HUES6 (cell line): ENCODE measurements around the gene MYOD1.

Experiments used
- H3K27ac ChIP-seq: 2 replicates; pipeline ENCODE4 v1.7.0; 2013; ENCODE audit warnings: low read depth, mild to moderate bottlenecking, low read length, inconsistent platforms
- H3K27me3 ChIP-seq: 2 replicates; pipeline ENCODE4 v1.6.1; 2013; ENCODE audit warnings: low read length; ENCODE audit not compliant: control insufficient read depth, insufficient read depth
- H3K36me3 ChIP-seq: 2 replicates; pipeline ENCODE4 v1.6.1; 2013; ENCODE audit warnings: low read length; ENCODE audit not compliant: control insufficient read depth, insufficient read depth
- H3K4me1 ChIP-seq: 2 replicates; pipeline ENCODE4 v1.6.1; 2013; ENCODE audit warnings: low read length; ENCODE audit not compliant: control insufficient read depth, insufficient read depth
- H3K4me3 ChIP-seq: 2 replicates; pipeline ENCODE4 v1.5.1; 2013; ENCODE audit warnings: low read depth, low read length
- H3K9ac ChIP-seq: one replicate; pipeline ENCODE4 v1.6.1; 2013; ENCODE audit warnings: mild to moderate bottlenecking, low read length
- H3K9me3 ChIP-seq: 2 replicates; pipeline ENCODE4 v1.6.1; 2013; ENCODE audit warnings: low read depth, low read length; ENCODE audit not compliant: control insufficient read depth, insufficient read depth

Gene MYOD1

GRCh38 chr11:17767301-17767885 lies 48.0 kb downstream of the MYOD1 start:
- no peaks in the 10 kb centered on the region for H3K36me3 ChIP-seq
- no peak overlapping the region for H3K9ac ChIP-seq
- H3K9me3 ChIP-seq: no peaks in the 10 kb centered on the region
- no peak overlapping the region for H3K4me3 ChIP-seq
- no peak overlapping the region for H3K27ac ChIP-seq
- no peaks in the 10 kb centered on the region for H3K27me3 ChIP-seq
- peaks cover 6% of the 10 kb centered on the region; the same call in 1 of the 2 replicates for H3K4me1 ChIP-seq

GRCh38 chr11:17767914-17768313 lies 48.5 kb downstream of the MYOD1 start:
- Histone ChIP-seq H3K27ac (no peak overlapping the region), H3K9ac (no peak overlapping the region), H3K4me1 (peaks cover 6% of the 10 kb centered on the region; the same call in 1 of the 2 replicates), H3K9me3 (no peaks in the 10 kb centered on the region), H3K27me3 (no peaks in the 10 kb centered on the region), H3K36me3 (no peaks in the 10 kb centered on the region), H3K4me3 (no peak overlapping the region)

- H3K4me3 ChIP-seq: no peak overlapping the region
- H3K4me1 ChIP-seq: peaks cover 6% of the 10 kb centered on the region; the same call in 1 of the 2 replicates
- no peak overlapping the region for H3K9ac ChIP-seq
- H3K27ac ChIP-seq: no peak overlapping the region
- H3K27me3 ChIP-seq: no peaks in the 10 kb centered on the region
- no peaks in the 10 kb centered on the region for H3K36me3 ChIP-seq
- H3K9me3 ChIP-seq: no peaks in the 10 kb centered on the region
These were observed 49.2 kb downstream of the MYOD1 start for GRCh38 chr11:17768547-17768946.

- no peaks in the 10 kb centered on the region for H3K27me3 ChIP-seq
- no peak overlapping the region for H3K4me3 ChIP-seq
- H3K9ac ChIP-seq: no peak overlapping the region
- H3K9me3 ChIP-seq: no peaks in the 10 kb centered on the region
- H3K4me1 ChIP-seq: peaks cover 6% of the 10 kb centered on the region; the same call in 1 of the 2 replicates
- no peak overlapping the region for H3K27ac ChIP-seq
- H3K36me3 ChIP-seq: no peaks in the 10 kb centered on the region
These were observed 49.8 kb downstream of the MYOD1 start for GRCh38 chr11:17769218-17769617.

- Histone ChIP-seq H3K4me1 (peaks cover 6% of the 10 kb centered on the region; the same call in 1 of the 2 replicates), H3K27ac (no peak overlapping the region), H3K4me3 (no peak overlapping the region), H3K9me3 (no peaks in the 10 kb centered on the region), H3K36me3 (no peaks in the 10 kb centered on the region), H3K27me3 (no peaks in the 10 kb centered on the region), H3K9ac (no peak overlapping the region)
These were observed 50.8 kb downstream of the MYOD1 start for GRCh38 chr11:17770048-17770652.

- no peak overlapping the region for H3K4me3 ChIP-seq
These were observed 51.5 kb downstream of the MYOD1 start for GRCh38 chr11:17770917-17771316.

GRCh38 chr11:17771415-17771814 lies 52.0 kb downstream of the MYOD1 start:
- Histone ChIP-seq H3K27me3 (no peaks in the 10 kb centered on the region), H3K9ac (no peak overlapping the region), H3K36me3 (no peaks in the 10 kb centered on the region), H3K27ac (no peak overlapping the region), H3K4me3 (no peak overlapping the region), H3K4me1 (peaks cover 6% of the 10 kb centered on the region; the same call in 1 of the 2 replicates), H3K9me3 (no peaks in the 10 kb centered on the region)

More at GRCh38 chr11:17770917-17771316, 51.5 kb downstream of the MYOD1 start:
- peaks cover 6% of the 10 kb centered on the region; the same call in 1 of the 2 replicates for H3K4me1 ChIP-seq
- no peaks in the 10 kb centered on the region for H3K27me3 ChIP-seq
- no peak overlapping the region for H3K27ac ChIP-seq
- no peak overlapping the region for H3K9ac ChIP-seq
- no peaks in the 10 kb centered on the region for H3K36me3 ChIP-seq
- no peaks in the 10 kb centered on the region for H3K9me3 ChIP-seq
